D721Med (cell line): ENCODE data around the gene DNA2.

Experiments used
- DNase-seq: peaks from one replicate; pipeline ENCODE4 v3.0.0; 2011; ENCODE audit warnings: low spot score; ENCODE audit not compliant: insufficient read length
- FAIRE-seq: peaks from 2 replicates; lab custom pipeline; 2011; peaks lifted over from hg19 to GRCh38; lab: Jason Lieb, UNC
- TF ChIP-seq, protein P1 (sequence below): IDR thresholded peaks from 2 replicates; pipeline ENCODE4 v1.5.1; 2012; ENCODE audit warnings: mild to moderate bottlenecking, control low read depth; ENCODE audit not compliant: insufficient read depth; ENCODE audit errors: missing control alignments

The DNA2 gene

DNA sequence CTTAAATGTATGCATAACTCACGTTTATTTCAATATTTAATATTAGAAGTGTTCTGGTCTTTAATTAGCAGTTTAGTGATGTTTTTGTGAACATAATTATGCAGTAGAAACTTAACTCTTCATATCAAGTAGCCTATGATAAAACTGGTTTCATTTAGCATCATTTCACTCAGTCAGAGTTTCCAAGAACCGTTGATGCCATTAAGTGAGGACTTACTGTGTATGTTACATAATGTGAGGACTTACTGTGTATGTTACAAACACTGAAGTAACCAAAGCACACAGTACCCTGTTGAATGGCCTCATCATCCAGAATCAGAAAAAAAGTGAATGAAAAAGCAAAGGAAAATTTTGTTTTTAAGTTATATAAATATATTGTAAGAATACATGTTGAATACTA, 106.2 kb downstream of the DNA2 start:
- TF ChIP-seq, protein P1, sequence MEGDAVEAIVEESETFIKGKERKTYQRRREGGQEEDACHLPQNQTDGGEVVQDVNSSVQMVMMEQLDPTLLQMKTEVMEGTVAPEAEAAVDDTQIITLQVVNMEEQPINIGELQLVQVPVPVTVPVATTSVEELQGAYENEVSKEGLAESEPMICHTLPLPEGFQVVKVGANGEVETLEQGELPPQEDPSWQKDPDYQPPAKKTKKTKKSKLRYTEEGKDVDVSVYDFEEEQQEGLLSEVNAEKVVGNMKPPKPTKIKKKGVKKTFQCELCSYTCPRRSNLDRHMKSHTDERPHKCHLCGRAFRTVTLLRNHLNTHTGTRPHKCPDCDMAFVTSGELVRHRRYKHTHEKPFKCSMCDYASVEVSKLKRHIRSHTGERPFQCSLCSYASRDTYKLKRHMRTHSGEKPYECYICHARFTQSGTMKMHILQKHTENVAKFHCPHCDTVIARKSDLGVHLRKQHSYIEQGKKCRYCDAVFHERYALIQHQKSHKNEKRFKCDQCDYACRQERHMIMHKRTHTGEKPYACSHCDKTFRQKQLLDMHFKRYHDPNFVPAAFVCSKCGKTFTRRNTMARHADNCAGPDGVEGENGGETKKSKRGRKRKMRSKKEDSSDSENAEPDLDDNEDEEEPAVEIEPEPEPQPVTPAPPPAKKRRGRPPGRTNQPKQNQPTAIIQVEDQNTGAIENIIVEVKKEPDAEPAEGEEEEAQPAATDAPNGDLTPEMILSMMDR = no peak
- DNase-seq (no peak), FAIRE-seq (no peak)

DNA sequence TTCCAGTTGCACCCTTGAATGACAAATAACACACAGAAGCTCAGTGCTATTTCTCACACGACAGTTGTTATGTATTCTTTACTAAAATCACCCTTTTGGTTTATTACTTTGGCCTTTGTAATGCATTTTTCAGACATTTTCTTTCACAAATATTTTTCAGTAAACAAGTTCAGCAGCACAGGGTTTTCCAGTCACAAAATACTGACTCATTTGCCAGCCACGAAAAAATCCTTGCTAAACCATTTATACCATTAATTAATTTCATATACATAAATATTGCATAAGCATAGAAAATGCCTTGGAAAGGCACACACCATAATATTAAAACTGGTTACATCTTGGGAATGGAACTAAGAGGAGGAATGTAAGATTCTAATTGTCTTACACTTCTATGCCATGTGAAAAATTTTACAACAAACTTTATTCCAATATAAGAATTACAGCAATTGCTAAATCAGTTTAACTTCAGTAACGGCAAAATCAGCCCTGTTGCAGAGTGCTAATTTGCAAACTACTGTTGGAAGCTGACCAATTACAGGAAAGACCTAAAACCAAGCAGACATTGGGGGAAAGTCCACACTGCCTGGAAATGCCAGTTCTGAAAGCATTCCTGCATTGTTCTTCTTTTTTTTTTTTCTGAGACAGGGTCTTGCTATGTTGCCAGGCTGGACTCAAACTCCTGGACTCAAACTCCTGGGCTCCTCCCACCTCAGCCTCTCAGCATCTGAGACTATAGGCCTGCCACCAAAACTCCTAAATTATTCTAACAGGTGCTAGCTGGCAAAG, 107.5 kb downstream of the DNA2 start:
- FAIRE-seq (no peak), DNase-seq (no peak)
- TF ChIP-seq, protein P1 = no peak
